Upper lobe of left lung (tissue), 6 donors: Measurements from ENCODE around the gene KAT7. TPM values are rescaled to one million over a fixed set of nuclear protein-coding genes. Genes with fewer than 3 reads are reported as not detected.

Source experiments
- ATAC-seq, 2 donors: fragments of 200-7000 bp; cut with Tn5 transposase; one replicate each; pipeline ENCODE4 v1.9.1; 2022; ENCODE audit warnings: mild to moderate bottlenecking in 2 of 2, moderate library complexity in 2 of 2; ENCODE audit not compliant: low FRiP score in 2 of 2
- DNase-seq, 2 donors: peaks; one replicate each; pipeline ENCODE4 v3.0.0-alpha.2; 2019 to 2020
- H3K27ac ChIP-seq, 4 donors: fragments of 200-600 bp; sonication (generic); one replicate each; pipeline ENCODE4 v1.5.1; 2016 to 2019
- H3K27me3 ChIP-seq, 4 donors: fragments of 200-600 bp; sonication (generic); one replicate each; pipeline ENCODE4 v1.5.1; 2017 to 2019
- H3K36me3 ChIP-seq, 4 donors: fragments of 200-600 bp; sonication (generic); one replicate each; pipeline ENCODE4 v1.5.1; 2016 to 2019
- H3K4me1 ChIP-seq, 4 donors: fragments of 200-600 bp; sonication (generic); one replicate each; pipeline ENCODE4 v1.5.1; 2018 to 2019
- H3K4me3 ChIP-seq, 4 donors: fragments of 200-600 bp; sonication (generic); one replicate each; pipeline ENCODE4 v1.5.1; 2017 to 2019; ENCODE audit warnings: mild to moderate bottlenecking in 2 of 4, moderate library complexity in 1 of 4
- H3K9me3 ChIP-seq, 4 donors: fragments of 200-600 bp; sonication (generic); one replicate each; pipeline ENCODE4 v1.5.1; 2018 to 2019
- CTCF ChIP-seq, 6 experiments: fragments of 450-650 bp in 4 of 6; fragments of 200-600 bp in 2 of 6; sonication (generic) in 2 of 6; IDR thresholded peaks; one replicate each; pipeline ENCODE4 v1.5.1; 2016 to 2019; ENCODE audit warnings: antibody characterized with exemption in 6 of 6
- EP300 ChIP-seq, 4 donors: sonication (generic); formaldehyde crosslinking; IDR thresholded peaks; one replicate each; pipeline ENCODE4 v1.5.1; 2017; ENCODE audit warnings: antibody characterized with exemption in 4 of 4, control low read depth in 2 of 4
- POLR2A ChIP-seq, 4 donors: fragments of 450-650 bp; IDR thresholded peaks; one replicate each; pipeline ENCODE4 v1.5.1; 2016 to 2017; ENCODE audit warnings: antibody characterized with exemption in 4 of 4, mild to moderate bottlenecking in 2 of 4
- POLR2AphosphoS5 ChIP-seq, 2 donors: sonication (generic); formaldehyde crosslinking; IDR thresholded peaks; one replicate each; pipeline ENCODE4 v1.5.1; 2017; ENCODE audit warnings: antibody characterized with exemption in 2 of 2
- WGBS, 2 donors: methylation state at CpG; one replicate each; pipeline ENCODE4 v1.1.5; 2017 to 2018; 5-methylcytosine and 5-hydroxymethylcytosine counted together
- total RNA-seq, 6 donors: library from RNA; depleted of rRNA in 4 of 6; stranded (reverse); fragments of >200 nt in 4 of 6; gene quantifications; one replicate each; pipeline versions ENCODE4 v1.1.0 to v1.2.1, GENCODE V29; 2016 to 2021
- donor health status: DM: no; HTN: no; CAD: no; lungs with moderate emphysema.
- donor health status: DM: no; HTN: yes; CAD: no; lungs with severe emphysema.

The KAT7 gene
- total RNA-seq, 6 donors from 2014 or later = 30.1 to 57.4 (median 49.8) TPM

- H3K27me3 ChIP-seq = no peaks in the 10 kb centered on the region
- DNase-seq (no peak), ATAC-seq (no peak)
- peaks cover 7 to 20% (median 16%) of the 10 kb centered on the region in 4 donors for H3K4me1 ChIP-seq
- H3K36me3 ChIP-seq = no peaks in the 10 kb centered on the region
- H3K27ac ChIP-seq = no peak overlapping the region
- no peak for TF ChIP-seq CTCF (IDR thresholded peaks at IDR 0.05)
- 50 to 56% methylated on average over 3 of the region's 3 CpGs for WGBS, 2 donors
- no peak overlapping the region for H3K4me3 ChIP-seq
- H3K9me3 ChIP-seq = no peaks in the 10 kb centered on the region
These were observed 53.9 kb downstream of the KAT7 start for GRCh38 chr17:49842371-49842770.

GRCh38 chr17:49842846-49843245 lies 54.4 kb downstream of the KAT7 start:
- DNase-seq (no peak), ATAC-seq (no peak)
- no peaks in the 10 kb centered on the region for H3K27me3 ChIP-seq
- no peaks in the 10 kb centered on the region for H3K9me3 ChIP-seq
- TF ChIP-seq POLR2A (IDR thresholded peaks at IDR 0.05) = no peak
- TF ChIP-seq EP300 (IDR thresholded peaks at IDR 0.05) = no peak
- TF ChIP-seq CTCF (IDR thresholded peaks at IDR 0.05) = no peak
- no peak for TF ChIP-seq POLR2AphosphoS5 (IDR thresholded peaks at IDR 0.05)
- no peaks in the 10 kb centered on the region for H3K36me3 ChIP-seq
- H3K27ac ChIP-seq = no peak overlapping the region
- WGBS, 2 donors = 70 to 74% methylated on average over 6 of the region's 6 CpGs
- H3K4me3 ChIP-seq = no peak overlapping the region
- H3K4me1 ChIP-seq = peaks cover 7 to 17% (median 11%) of the 10 kb centered on the region in 4 donors

DNA sequence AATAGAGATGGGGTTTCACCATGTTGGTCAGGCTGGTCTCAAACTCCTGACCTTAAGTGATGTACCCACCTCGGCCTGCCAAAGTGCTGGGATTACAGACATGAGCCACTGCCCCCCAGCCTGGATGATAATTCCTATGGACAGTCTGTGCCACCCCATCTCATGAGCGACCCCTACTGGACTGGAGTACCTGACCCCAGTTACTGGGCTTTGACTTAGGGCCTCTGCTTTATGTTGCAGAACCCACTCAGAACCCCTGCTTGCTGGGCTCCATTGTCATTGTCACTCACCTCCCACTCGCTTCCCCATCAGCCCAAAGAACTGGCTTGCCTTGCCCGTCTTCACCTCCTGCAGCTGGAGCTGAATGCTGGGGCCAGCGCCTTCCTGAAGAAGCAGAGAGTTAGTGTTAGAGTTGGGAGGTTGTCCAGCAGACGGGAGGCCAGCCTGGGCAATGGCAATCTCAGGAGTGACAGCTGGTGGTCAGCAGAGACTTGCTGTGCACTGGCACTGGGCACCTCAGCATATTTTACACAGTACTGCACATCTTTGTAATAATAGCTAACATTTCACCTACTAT lies 55.4 kb downstream of the KAT7 start:
- H3K27ac ChIP-seq = no peak overlapping the region
- DNase-seq (no peak), ATAC-seq (no peak)
- H3K27me3 ChIP-seq = no peaks in the 10 kb centered on the region
- TF ChIP-seq EP300 (IDR thresholded peaks at IDR 0.05) (no peak), CTCF (IDR thresholded peaks at IDR 0.05) (peak in 3 of 6 experiments; percentile 14 to 20 (median 19)), POLR2AphosphoS5 (IDR thresholded peaks at IDR 0.05) (no peak), POLR2A (IDR thresholded peaks at IDR 0.05) (no peak)
- no peaks in the 10 kb centered on the region for H3K9me3 ChIP-seq
- no peaks in the 10 kb centered on the region for H3K36me3 ChIP-seq
- 89 to 92% methylated on average over 6 of the region's 6 CpGs for WGBS, 2 donors
- peaks cover 7 to 17% (median 8%) of the 10 kb centered on the region in 4 donors for H3K4me1 ChIP-seq
- no peak overlapping the region for H3K4me3 ChIP-seq

GRCh38 chr17:49845321-49845720 lies 56.8 kb downstream of the KAT7 start:
- WGBS, 2 donors = 41 to 50% methylated on average over 1 to 3 of the region's 3 CpGs
- Histone ChIP-seq H3K36me3 (no peaks in the 10 kb centered on the region), H3K4me1 (peaks cover 8 to 17% (median 8%) of the 10 kb centered on the region in 4 donors), H3K9me3 (no peaks in the 10 kb centered on the region), H3K27me3 (no peaks in the 10 kb centered on the region), H3K4me3 (no peak overlapping the region), H3K27ac (peak overlapping the region in 2 of 4 donors; percentile 32 to 45)
- ATAC-seq (no peak), DNase-seq (no peak)
- TF ChIP-seq EP300 (IDR thresholded peaks at IDR 0.05) (no peak), POLR2A (IDR thresholded peaks at IDR 0.05) (no peak)

GRCh38 chr17:49846938-49847712 lies 58.6 kb downstream of the KAT7 start:
- WGBS, 2 donors = 82 to 86% methylated on average over 8 to 9 of the region's 9 CpGs
- no peak overlapping the region for H3K4me3 ChIP-seq
- no peaks in the 10 kb centered on the region for H3K9me3 ChIP-seq
- DNase-seq (no peak), ATAC-seq (no peak)
- no peak overlapping the region for H3K27ac ChIP-seq
- H3K27me3 ChIP-seq = no peaks in the 10 kb centered on the region
- TF ChIP-seq CTCF (IDR thresholded peaks at IDR 0.05) = no peak
- H3K4me1 ChIP-seq = peaks cover 15 to 31% (median 22%) of the 10 kb centered on the region in 4 donors
- no peaks in the 10 kb centered on the region for H3K36me3 ChIP-seq
